Heart right ventricle (tissue), 16 donors: ENCODE results near the gene MRPL17. TPM values are rescaled to one million over a fixed set of nuclear protein-coding genes. Genes with fewer than 3 reads are reported as not detected.

Experiments
- ATAC-seq, 8 donors: fragments of 200-7000 bp; cut with Tn5 transposase; one replicate each; pipeline ENCODE4 v1.9.1; 2020; ENCODE audit warnings: mild to moderate bottlenecking in 8 of 8, moderate library complexity in 8 of 8, moderate number of reproducible peaks in 1 of 8
- DNase-seq, 2 donors: peaks; one replicate each; pipeline ENCODE4 v3.0.0-alpha.2; 2020
- H3K27ac ChIP-seq, 10 donors: fragments of 200-600 bp; sonication (generic) in 2 of 10; one replicate each; pipeline versions ENCODE4 v1.5.0 to v1.8.0; 2020 to 2022; ENCODE audit warnings: mild to moderate bottlenecking in 3 of 10
- H3K27me3 ChIP-seq, 7 donors: fragments of 200-600 bp; one replicate each; pipeline ENCODE4 v1.8.0; 2021 to 2022; ENCODE audit warnings: mild to moderate bottlenecking in 2 of 7
- H3K36me3 ChIP-seq, 9 donors: fragments of 200-600 bp; sonication (generic) in 1 of 9; one replicate each; pipeline versions ENCODE4 v1.5.0 to v1.8.0; 2020 to 2022; ENCODE audit warnings: mild to moderate bottlenecking in 2 of 9
- H3K4me1 ChIP-seq, 9 donors: fragments of 200-600 bp; sonication (generic) in 1 of 9; one replicate each; pipeline versions ENCODE4 v1.5.0 to v1.8.0; 2020 to 2022; ENCODE audit warnings: mild to moderate bottlenecking in 4 of 9
- H3K4me3 ChIP-seq, 10 donors: fragments of 200-600 bp; sonication (generic) in 2 of 10; one replicate each; pipeline versions ENCODE4 v1.5.0 to v1.8.0; 2020 to 2022; ENCODE audit warnings: mild to moderate bottlenecking in 7 of 10, moderate library complexity in 2 of 10
- H3K9me3 ChIP-seq, 11 donors: fragments of 200-600 bp in 10 of 11; sonication (generic) in 2 of 11; one replicate each; pipeline versions ENCODE4 v1.5.0 to v1.8.0; 2013 to 2022; ENCODE audit warnings: mild to moderate bottlenecking in 2 of 11, control low read depth in 1 of 11, moderate library complexity in 1 of 11
- WGBS, 2 donors: extraction: QIAGEN DNeasy Blood & Tissue Kit; methylation state at CpG; one replicate each; pipeline ENCODE4 v1.1.7; 2013; ENCODE audit warnings: inconsistent platforms in 1 of 2; 5-methylcytosine and 5-hydroxymethylcytosine counted together
- intact Hi-C, 10 donors: fragments of 100-400 bp; cut with DNase I; formaldehyde crosslinking; loops; one replicate each; pipeline versions ENCODE4 v1.11.1 to v1.14.2; 2022
- polyA plus RNA-seq, 2 donors: library from polyadenylated mRNA; stranded (reverse); fragments of 200-250 nt; gene quantifications; one replicate each; pipeline ENCODE4 v1.2.3, GENCODE V29; 2013
- total RNA-seq, 10 donors: library from RNA; stranded (reverse); fragmentation: NEBNext Ultra II Directional in 3 of 10; extraction: Animal tissue kit (Norgen Biotek cat#: 25700) in 3 of 10; gene quantifications; one replicate each; pipeline versions ENCODE4 v1.2.1 to v1.2.4, GENCODE V29; 2021 to 2023
- TF ChIP-seq, protein P1 (sequence below), 9 donors: fragments of 200-600 bp; sonication (generic) in 2 of 9; IDR thresholded peaks; one replicate each; pipeline versions ENCODE4 v1.5.0 to v1.8.0; 2021 to 2022; ENCODE audit warnings: antibody characterized with exemption in 9 of 9, mild to moderate bottlenecking in 5 of 9, moderate library complexity in 1 of 9
- donor health status: Arrhythmogenic right ventricular cardiomyopathy.
- donor health status: ischemic (EF 13 %, LVEDD 7.1; RV severe dilation, severe dysfunction).
- donor health status: healthy with polysubstance abuse.
- donor health status: DM: no; HTN: yes; CAD: no.
- donor health status: DM: no; HTN: no; CAD: no.
- donor health status: ischemic (EF 25% LVEDD 6.9; RV normal size, moderate dysfunction).
- donor health status: ischemic (EF 25% LVEDD 5.7; RV mildly dilated, moderate dysfunction).
- donor health status: healthy.
- donor health status: DM: yes; HTN: yes; CAD: no.
- donor health status: Ischemic cardiomyopathy.
- donor health status: ischemic (EF 35%, LVEDD 5.7; RV mildly dilated, moderate dysfunction).
- donor health status: nonischemic (EF 11% LVEDD 7.7; RV severe dilation, severe dysfunction).
- donor health status: DM: yes; HTN: yes; CAD: no.
- donor health status: PGD.
- donor health status: ischemic (EF 29% LVEDD 5.4; RV normal size, mild dysfunction).
- donor health status: nonischemic (EF 23%, LVEDD 6.1; RV moderate dilation, normal function).

MRPL17 gene
- total and polyA plus RNA-seq, 12 donors: 36.7 to 69.1 (median 49.2) TPM

- DNase-seq (no peak), ATAC-seq (no peak)
- peaks cover 0 to 87% (median 19%) of the 10 kb centered on the region in 9 donors for H3K36me3 ChIP-seq
Measured at GRCh38 chr11:6630632-6631291, 52.4 kb downstream of the MRPL17 start.

More at GRCh38 chr11:6630632-6631291, 52.4 kb downstream of the MRPL17 start:
- H3K4me3 ChIP-seq: no peak overlapping the region
- 84 to 89% methylated on average over 22 to 28 of the region's 28 CpGs for WGBS, 2 donors
- H3K4me1 ChIP-seq: peaks cover 0 to 31% (median 26%) of the 10 kb centered on the region in 9 donors
- H3K27me3 ChIP-seq: no peaks in the 10 kb centered on the region
- intact Hi-C loops: no loop called here
- TF ChIP-seq, protein P1, sequence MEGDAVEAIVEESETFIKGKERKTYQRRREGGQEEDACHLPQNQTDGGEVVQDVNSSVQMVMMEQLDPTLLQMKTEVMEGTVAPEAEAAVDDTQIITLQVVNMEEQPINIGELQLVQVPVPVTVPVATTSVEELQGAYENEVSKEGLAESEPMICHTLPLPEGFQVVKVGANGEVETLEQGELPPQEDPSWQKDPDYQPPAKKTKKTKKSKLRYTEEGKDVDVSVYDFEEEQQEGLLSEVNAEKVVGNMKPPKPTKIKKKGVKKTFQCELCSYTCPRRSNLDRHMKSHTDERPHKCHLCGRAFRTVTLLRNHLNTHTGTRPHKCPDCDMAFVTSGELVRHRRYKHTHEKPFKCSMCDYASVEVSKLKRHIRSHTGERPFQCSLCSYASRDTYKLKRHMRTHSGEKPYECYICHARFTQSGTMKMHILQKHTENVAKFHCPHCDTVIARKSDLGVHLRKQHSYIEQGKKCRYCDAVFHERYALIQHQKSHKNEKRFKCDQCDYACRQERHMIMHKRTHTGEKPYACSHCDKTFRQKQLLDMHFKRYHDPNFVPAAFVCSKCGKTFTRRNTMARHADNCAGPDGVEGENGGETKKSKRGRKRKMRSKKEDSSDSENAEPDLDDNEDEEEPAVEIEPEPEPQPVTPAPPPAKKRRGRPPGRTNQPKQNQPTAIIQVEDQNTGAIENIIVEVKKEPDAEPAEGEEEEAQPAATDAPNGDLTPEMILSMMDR (IDR thresholded peaks at IDR 0.05): no peak
- H3K27ac ChIP-seq: no peak overlapping the region
- H3K9me3 ChIP-seq: no peaks in the 10 kb centered on the region

Other genes starting within 250 kb of the MRPL17 start
- under 1 TPM in 5 of 10 donors, not detected in 5; 0.33 to 0.55 (median 0.40) TPM for gene HPX, start 242.4 kb downstream of the MRPL17 start, total RNA-seq
- gene HPX, start 242.4 kb downstream of the MRPL17 start, polyA plus RNA-seq: under 1 TPM; 0.22 to 0.73 TPM
- 10 to 100 TPM in 3 of 10 donors, 1 to 10 TPM in 7; 6.3 to 12.7 (median 8.7) TPM for gene TRIM3, start 209.4 kb downstream of the MRPL17 start, total RNA-seq
- 10 to 100 TPM; 14.5 to 14.6 TPM for gene TRIM3, start 209.4 kb downstream of the MRPL17 start, polyA plus RNA-seq
- 10 to 100 TPM; 12.4 to 23.0 (median 14.8) TPM for gene ARFIP2, start 202.0 kb downstream of the MRPL17 start, total RNA-seq
- 10 to 100 TPM; 16.2 to 36.8 TPM for gene ARFIP2, start 202.0 kb downstream of the MRPL17 start, polyA plus RNA-seq
- gene TIMM10B, start 201.8 kb downstream of the MRPL17 start, total RNA-seq: 10 to 100 TPM; 13.8 to 21.6 (median 17.5) TPM
- 10 to 100 TPM; 10.0 to 16.3 TPM for gene TIMM10B, start 201.8 kb downstream of the MRPL17 start, polyA plus RNA-seq
- gene DNHD1, start 186.1 kb downstream of the MRPL17 start, total RNA-seq: 1 to 10 TPM; 3.4 to 7.8 (median 6.5) TPM
- 10 to 100 TPM in 1 of 2 donors, 1 to 10 TPM in 1; 1.7 to 13.8 TPM for gene DNHD1, start 186.1 kb downstream of the MRPL17 start, polyA plus RNA-seq
- 10 to 100 TPM; 12.1 to 23.3 (median 20.5) TPM for gene RRP8, start 79.7 kb downstream of the MRPL17 start, total RNA-seq
- gene RRP8, start 79.7 kb downstream of the MRPL17 start, polyA plus RNA-seq: 10 to 100 TPM; 16.1 to 23.0 TPM
- 100 to 1,000 TPM; 150 to 247 (median 204) TPM for gene ILK, start 79.6 kb downstream of the MRPL17 start, total RNA-seq
- 100 to 1,000 TPM; 213 to 244 TPM for gene ILK, start 79.6 kb downstream of the MRPL17 start, polyA plus RNA-seq
- gene TAF10, start 71.1 kb downstream of the MRPL17 start, total RNA-seq: 100 to 1,000 TPM in 1 of 10 donors, 10 to 100 TPM in 9; 78.0 to 101 (median 89.7) TPM
- gene TAF10, start 71.1 kb downstream of the MRPL17 start, polyA plus RNA-seq: 100 to 1,000 TPM in 1 of 2 donors, 10 to 100 TPM in 1; 93.3 to 254 TPM
- gene TPP1, start 63.9 kb downstream of the MRPL17 start, total RNA-seq: 100 to 1,000 TPM in 2 of 10 donors, 10 to 100 TPM in 8; 56.3 to 132 (median 72.6) TPM
- gene TPP1, start 63.9 kb downstream of the MRPL17 start, polyA plus RNA-seq: 10 to 100 TPM; 31.9 to 34.6 TPM
- 10 to 100 TPM in 3 of 10 donors, 1 to 10 TPM in 7; 7.1 to 12.4 (median 8.7) TPM for gene DCHS1, start 27.5 kb downstream of the MRPL17 start, total RNA-seq
- gene DCHS1, start 27.5 kb downstream of the MRPL17 start, polyA plus RNA-seq: 1 to 10 TPM; 4.1 to 6.7 TPM
- not detected for gene OR2AG2, start 88.6 kb upstream of the MRPL17 start, total RNA-seq
- gene OR2AG2, start 88.6 kb upstream of the MRPL17 start, polyA plus RNA-seq: not detected
- gene OR2AG1, start 99.7 kb upstream of the MRPL17 start, total RNA-seq: not detected
- not detected for gene OR2AG1, start 99.7 kb upstream of the MRPL17 start, polyA plus RNA-seq
- not detected for gene OR6A2, start 116.3 kb upstream of the MRPL17 start, total RNA-seq
- gene OR6A2, start 116.3 kb upstream of the MRPL17 start, polyA plus RNA-seq: not detected
- not detected for gene OR10A5, start 162.3 kb upstream of the MRPL17 start, total RNA-seq
- gene OR10A5, start 162.3 kb upstream of the MRPL17 start, polyA plus RNA-seq: not detected
- gene OR10A2, start 179.7 kb upstream of the MRPL17 start, total RNA-seq: not detected
- not detected for gene OR10A2, start 179.7 kb upstream of the MRPL17 start, polyA plus RNA-seq
- gene OR10A4, start 193.3 kb upstream of the MRPL17 start, total RNA-seq: not detected
- gene OR10A4, start 193.3 kb upstream of the MRPL17 start, polyA plus RNA-seq: not detected
- gene OR2D2, start 209.2 kb upstream of the MRPL17 start, total RNA-seq: not detected
- not detected for gene OR2D2, start 209.2 kb upstream of the MRPL17 start, polyA plus RNA-seq
- not detected for gene OR2D3, start 237.7 kb upstream of the MRPL17 start, total RNA-seq
- gene OR2D3, start 237.7 kb upstream of the MRPL17 start, polyA plus RNA-seq: not detected
- under 1 TPM in 9 of 10 donors, not detected in 1; 0.19 to 0.52 (median 0.33) TPM for gene ZNF215, start 243.1 kb upstream of the MRPL17 start, total RNA-seq
- under 1 TPM; 0.15 to 0.19 TPM for gene ZNF215, start 243.1 kb upstream of the MRPL17 start, polyA plus RNA-seq